Stimulated activated CD8-positive, alpha-beta memory T cell treated with anti-CD3 and anti-CD28 coated beads, Interleukin-12 subunit alpha, Interleukin-12 subunit beta, amount 100 ng/mL, for 24 hours (primary cell): Measurements from ENCODE around the gene THBS4.
"Not testable (repeated sequence)": the region's sequence is repeated elsewhere in the genome, so short reads cannot be mapped to it uniquely, and the experiment has no call there.

Source experiments
- DNase-seq: peaks from one replicate; pipeline ENCODE4 v3.0.0-alpha.2; 2020; ENCODE audit errors: extremely low read depth

THBS4 gene

GRCh38 chr5:80076131-80077050 is 41.2 kb downstream of the THBS4 start:
- DNase-seq = no peak

DNA sequence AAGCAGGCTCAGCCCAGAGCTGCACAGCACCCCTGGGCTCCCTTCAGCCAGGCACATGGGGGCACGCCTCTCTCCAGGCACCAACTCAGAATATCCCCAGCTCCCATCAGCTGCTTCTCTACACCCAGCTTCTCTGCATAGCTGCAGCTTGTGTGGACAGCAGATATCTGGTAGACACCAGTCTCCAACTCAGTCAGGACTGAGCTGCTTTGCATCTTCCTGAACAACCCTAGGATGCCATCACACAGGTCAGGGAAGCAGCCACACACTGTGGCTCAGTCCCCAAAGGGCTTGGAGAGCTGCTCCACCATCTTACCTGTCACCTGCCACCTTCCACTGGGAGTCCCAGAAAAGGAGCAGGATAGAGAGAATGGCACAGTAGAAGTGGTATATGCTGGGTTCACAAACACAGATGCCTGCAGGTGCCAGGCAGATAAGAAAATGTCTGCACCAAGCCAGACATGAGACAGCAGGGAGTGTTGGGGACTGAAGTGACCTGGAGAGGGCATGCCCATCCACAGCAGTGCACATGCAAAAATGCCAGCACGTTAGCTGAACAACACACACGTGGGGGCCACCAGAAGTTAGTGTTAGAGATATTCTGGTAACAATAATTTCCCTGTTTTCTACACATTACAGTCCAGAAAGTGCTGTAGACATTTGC is 42.0 kb downstream of the THBS4 start:
- no peak for DNase-seq

GRCh38 chr5:80078921-80079320 is 43.8 kb downstream of the THBS4 start:
- no peak for DNase-seq

DNA sequence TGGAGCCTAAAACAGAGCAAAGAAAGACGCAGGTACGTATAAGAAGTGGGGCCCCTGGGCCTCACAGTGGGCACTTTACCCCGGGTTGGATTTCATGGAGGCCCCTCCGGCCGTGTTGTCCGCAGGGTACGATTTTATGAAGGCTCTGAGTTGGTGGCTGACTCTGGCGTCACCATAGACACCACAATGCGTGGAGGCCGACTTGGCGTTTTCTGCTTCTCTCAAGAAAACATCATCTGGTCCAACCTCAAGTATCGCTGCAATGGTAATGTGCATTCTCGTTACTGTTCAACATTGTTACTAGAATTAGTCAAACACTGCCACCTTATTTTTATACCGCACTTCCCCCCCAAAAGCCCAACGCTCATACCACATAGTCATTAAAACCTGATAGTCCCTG is 47.1 kb downstream of the THBS4 start:
- DNase-seq = no peak

DNA sequence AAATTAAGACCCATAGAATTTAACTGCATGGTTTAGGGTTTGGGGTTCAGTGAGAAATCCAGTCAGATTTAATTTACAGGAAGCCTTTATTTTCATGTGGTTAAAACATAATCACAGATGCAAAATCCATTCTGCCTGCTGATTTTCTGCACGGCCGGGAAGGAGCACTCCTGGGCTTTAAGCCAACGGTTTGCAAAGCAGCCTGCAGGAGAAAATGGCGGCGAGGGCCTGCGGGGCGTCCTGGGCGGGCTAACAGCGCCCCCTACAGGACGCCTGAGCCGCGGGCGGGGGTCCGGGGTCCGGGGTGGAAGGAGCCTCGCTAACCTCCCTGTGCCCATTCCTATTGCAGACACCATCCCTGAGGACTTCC is 47.6 kb downstream of the THBS4 start:
- peak; percentile 21 for DNase-seq

DNA sequence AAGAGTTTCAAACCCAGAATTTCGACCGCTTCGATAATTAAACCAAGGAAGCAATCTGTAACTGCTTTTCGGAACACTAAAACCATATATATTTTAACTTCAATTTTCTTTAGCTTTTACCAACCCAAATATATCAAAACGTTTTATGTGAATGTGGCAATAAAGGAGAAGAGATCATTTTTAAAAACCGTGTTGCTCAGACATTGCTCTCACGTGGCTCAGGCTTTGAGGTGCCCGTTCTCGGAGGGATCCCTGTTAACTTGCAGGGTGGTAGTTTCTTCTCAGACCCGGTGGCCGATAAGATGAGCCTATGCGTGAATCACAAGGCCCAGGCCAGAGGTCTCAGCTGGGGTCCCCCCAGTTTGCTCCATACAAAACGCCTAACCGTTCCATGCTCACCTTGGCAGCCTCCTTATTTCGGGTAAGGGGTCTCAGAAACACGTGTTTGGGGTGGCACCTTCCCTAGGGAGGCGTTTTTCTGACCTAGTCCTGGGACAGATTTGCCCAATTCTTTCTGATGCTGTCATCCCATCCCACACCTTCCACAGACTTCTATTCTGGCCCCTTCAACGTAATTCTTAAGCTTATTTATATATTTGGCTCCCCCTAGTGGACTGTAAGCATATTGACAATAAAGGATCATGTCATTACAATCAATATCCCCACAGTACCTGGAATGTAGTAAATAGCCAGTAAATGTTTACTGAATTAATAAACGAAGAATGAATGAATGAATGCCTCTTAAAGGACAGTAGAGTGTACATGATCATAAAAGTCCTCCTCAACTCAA is 48.1 kb downstream of the THBS4 start:
- DNase-seq = no peak

- no peak for DNase-seq
Measured at GRCh38 chr5:80090884-80091166, 55.7 kb downstream of the THBS4 start.

DNA sequence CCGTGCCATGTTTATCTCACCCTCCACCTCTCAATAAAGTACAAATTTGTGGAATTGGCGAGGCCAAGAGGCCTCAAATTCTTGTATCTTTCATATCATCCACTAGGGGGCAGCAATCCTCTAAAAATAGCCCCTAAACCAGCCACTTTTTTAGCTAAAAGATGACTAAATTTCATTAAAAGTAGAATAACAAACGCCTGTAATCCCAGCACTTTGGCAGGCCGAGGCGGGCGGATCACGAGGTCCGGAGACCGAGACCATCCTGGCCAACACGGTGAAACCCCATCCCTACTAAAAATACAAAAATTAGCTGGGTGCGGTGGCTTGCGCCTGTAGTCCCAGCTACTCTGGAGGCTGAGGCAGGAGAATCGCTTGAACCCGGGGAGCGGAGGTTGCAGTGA is 56.6 kb downstream of the THBS4 start:
- DNase-seq = not testable (repeated sequence)

DNA sequence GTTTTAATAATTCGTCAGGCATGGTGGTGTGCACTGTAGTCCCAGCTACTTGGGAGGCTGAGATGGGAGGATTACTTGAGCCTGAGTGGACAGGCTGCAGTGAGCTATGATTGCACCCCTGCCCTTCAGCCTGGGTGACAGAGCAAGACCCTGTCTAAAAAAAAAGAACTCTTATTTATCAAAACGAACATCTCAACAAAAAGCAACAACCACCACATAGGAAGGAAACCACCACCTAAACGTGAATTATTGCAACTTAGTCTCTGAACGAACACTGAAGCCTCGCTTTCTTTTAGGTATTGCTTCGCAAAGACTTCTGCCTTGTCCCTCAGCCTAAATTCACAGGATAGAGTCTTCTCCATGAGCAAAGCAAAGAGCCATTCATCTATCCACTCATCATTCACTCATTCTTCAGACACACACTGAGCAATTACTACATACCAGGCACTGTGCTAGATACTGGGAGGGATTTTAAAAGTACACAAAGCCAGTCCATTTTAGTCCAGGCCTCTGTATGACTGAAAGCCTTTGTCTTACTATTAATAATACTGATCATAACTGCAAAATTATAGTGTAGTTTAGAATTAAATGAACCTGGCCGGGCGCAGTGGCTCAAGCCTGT is 57.4 kb downstream of the THBS4 start:
- DNase-seq = no peak

- no peak for DNase-seq
Measured at GRCh38 chr5:80093796-80094195, 58.6 kb downstream of the THBS4 start.

GRCh38 chr5:80094236-80094738 is 59.1 kb downstream of the THBS4 start:
- DNase-seq = no peak

DNA sequence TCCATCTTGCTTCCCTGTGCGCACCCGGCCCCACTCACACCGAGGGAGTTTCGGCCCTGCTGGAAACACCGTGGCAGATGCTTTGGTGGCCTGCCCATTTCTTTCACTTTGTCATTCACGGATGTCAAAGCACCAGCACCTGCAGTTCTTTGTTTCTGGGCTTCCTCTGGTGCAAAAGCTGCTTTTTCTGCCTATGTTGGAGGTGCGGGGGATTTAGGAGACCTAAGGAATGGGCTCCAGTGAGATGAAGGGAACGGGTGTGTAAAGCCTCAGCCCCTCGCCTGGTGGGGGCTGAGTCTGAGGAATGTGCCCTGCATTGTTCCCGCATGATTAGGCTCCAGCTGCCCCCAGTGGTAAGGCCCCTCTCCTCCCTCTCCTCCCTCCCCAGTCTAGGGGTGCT is 62.3 kb downstream of the THBS4 start:
- DNase-seq = no peak

GRCh38 chr5:80101993-80102392 is 66.8 kb downstream of the THBS4 start:
- no peak for DNase-seq

- no peak for DNase-seq
Measured at GRCh38 chr5:80103371-80103770, 68.2 kb downstream of the THBS4 start.

GRCh38 chr5:80105698-80106439 is 70.7 kb downstream of the THBS4 start:
- no peak for DNase-seq

DNA sequence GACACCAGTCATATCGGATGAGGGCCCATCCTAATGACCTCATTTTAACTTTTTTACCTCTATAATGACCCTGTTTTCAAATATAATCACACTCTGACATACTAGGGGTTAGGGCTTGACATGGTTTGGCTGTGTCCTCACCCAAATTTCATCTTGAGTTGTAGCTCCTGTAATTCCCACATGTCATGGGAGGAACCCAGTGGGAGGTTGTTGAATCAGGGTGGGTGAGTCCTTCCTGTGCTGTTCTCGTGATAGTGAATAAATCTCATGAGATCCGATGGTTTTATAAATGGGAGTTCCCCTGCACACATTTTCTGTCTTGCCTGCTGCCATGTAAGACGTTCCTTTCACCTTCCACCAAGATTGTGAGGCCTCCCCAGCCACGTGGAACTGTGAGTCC is 71.8 kb downstream of the THBS4 start:
- DNase-seq = no peak

- DNase-seq = no peak
Measured at GRCh38 chr5:80109646-80110478, 74.7 kb downstream of the THBS4 start.

- DNase-seq = not testable (repeated sequence)
Measured at GRCh38 chr5:80111376-80111990, 76.3 kb downstream of the THBS4 start.

GRCh38 chr5:80114860-80115259 is 79.7 kb downstream of the THBS4 start:
- no peak for DNase-seq

DNA sequence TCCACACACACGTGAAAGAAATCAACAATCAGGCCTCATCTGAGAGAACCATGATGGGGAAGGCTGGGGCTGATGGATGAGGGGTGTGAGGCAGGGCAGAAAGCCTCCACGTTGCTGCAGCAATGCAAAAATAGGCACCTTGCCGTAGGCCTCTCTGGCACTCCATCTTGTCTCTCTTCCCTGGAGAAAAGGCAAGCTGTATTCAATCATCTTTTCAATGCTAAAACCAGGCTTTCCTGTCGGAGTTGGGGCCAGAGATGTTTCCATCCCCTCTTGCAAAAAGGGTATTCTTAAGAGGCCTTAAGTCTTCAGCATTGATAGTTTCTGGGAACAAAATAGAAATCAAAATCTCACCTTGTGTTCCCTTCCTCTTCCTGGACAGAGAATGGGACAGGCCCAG is 80.9 kb downstream of the THBS4 start:
- no peak for DNase-seq
